CD4-positive, alpha-beta T cell treated with Interleukin-17A for 4 hours (primary cell): Measurements from ENCODE around the gene PLD4.

Source experiments
- DNase-seq: peaks from one replicate; pipeline ENCODE4 v3.0.0-alpha.2; 2020; ENCODE audit warnings: mixed read lengths

The PLD4 gene

DNA sequence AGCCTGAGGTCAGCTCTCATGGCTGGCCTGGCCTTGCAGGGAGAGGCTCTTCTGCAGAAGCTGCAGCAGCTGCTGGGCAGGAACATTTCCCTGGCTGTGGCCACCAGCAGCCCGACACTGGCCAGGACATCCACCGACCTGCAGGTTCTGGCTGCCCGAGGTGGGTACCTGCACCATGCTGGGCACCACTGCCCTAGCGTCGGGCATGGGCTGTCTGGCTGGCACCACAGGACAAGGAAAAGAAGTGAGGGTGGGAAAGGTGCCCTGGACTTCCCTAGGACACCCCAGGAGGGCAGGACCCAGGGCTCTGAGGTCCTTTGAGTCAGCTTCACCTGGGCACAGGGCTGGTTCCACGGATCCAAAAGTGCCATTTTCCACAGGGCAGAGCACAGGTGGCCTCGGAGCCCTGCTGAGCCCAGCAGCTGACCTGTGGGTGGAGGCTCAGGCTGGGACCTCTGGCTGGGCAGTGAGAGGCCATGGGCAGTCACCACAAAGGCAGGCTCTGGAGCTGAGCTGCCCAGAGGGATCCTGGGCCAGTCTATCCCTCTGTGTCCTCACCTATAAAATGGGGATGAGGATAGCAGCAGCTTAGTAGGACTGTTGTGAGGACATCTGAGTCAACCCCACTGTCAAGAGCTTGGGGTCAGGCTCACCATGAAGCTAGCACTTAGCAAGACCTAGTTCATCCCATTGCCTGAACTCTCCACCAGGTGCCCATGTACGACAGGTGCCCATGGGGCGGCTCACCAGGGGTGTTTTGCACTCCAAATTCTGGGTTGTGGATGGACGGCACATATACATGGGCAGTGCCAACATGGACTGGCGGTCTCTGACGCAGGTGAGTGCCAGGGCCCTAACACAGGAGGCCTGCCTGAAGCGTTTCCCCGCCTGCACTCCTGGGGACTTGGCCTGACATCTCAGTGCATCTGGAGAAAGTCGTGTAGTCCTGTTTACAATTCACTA, 4.9 kb downstream of the PLD4 start:
- no peak for DNase-seq

DNA sequence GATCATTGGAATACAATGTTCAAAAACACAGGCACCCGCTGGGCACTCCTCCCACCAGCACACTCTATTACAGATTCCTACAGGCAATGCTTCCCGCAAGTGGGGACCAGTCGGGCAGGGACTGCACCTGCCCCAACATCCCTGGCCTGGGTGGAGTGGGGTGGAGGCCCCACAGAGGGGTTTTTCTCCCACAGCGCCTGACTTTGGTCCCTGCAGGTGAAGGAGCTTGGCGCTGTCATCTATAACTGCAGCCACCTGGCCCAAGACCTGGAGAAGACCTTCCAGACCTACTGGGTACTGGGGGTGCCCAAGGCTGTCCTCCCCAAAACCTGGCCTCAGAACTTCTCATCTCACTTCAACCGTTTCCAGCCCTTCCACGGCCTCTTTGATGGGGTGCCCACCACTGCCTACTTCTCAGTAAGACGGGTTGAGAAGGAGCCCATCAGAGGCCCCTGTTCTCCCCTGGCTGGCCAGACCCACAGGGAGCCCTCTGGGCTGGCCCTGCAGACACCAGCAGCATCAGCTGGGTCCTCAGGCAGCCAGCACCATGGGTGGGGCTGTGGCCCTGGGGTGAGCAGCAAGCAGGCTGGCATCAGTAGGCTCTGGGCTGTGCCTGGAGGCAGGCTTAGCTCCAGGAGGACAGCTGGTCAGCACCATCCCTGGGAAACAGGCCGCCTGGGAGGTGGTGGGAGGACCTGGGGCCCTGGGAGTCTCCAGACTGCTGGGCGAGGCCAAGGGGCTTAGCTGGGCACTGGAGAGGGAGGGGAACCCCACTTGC, 6.0 kb downstream of the PLD4 start:
- DNase-seq, result no peak

DNA sequence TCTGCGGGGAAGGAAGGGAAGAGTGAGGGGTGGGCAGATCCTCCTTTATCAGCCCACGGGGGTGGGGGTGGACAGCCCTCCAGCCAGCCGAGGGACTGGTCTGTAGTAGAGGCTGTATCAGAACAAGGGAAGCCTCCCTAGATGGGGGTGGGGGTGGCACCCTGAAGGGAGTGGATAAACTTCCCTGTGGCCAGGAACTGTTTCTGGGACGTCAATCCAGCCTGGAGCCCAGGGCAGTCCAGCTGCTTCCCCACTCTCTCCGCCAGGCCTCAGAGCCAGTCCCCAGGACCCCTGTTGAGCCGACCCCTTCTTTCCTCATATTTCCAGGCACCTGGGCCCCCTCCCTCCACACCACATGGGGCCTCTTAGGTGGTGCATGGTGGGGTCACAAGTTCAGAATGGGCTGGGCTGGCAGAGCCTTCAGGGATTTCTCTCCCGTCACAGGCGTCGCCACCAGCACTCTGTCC, 6.7 kb downstream of the PLD4 start:
- no peak for DNase-seq

DNA sequence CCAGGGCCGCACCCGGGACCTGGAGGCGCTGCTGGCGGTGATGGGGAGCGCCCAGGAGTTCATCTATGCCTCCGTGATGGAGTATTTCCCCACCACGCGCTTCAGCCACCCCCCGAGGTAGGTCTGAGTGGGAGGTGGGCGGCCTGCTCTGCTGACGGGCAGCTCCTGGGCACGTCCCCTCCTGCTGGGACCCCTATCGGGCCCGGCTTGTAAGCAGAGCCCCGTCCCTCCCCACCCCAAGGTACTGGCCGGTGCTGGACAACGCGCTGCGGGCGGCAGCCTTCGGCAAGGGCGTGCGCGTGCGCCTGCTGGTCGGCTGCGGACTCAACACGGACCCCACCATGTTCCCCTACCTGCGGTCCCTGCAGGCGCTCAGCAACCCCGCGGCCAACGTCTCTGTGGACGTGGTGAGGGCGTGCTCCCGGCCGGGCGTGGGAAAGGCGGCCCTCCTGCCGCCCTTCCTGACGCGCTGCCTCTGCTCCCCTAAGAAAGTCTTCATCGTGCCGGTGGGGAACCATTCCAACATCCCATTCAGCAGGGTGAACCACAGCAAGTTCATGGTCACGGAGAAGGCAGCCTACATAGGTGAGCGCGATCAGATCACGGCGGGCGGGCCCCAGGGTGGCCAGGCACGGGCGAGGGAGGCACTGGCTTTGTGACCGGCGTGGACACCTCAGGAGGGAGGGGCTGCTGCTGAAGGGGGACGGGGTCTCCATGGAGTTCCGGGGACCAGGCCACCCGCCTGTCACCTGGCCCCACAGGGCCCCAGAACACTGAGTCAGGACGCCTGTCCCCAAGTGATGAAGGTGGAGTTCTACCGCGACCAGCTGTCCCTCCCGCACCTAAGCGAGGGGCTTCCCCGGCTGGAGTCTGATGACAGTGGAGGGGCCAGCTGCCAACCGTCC, 7.3 kb downstream of the PLD4 start:
- DNase-seq, result no peak

DNA sequence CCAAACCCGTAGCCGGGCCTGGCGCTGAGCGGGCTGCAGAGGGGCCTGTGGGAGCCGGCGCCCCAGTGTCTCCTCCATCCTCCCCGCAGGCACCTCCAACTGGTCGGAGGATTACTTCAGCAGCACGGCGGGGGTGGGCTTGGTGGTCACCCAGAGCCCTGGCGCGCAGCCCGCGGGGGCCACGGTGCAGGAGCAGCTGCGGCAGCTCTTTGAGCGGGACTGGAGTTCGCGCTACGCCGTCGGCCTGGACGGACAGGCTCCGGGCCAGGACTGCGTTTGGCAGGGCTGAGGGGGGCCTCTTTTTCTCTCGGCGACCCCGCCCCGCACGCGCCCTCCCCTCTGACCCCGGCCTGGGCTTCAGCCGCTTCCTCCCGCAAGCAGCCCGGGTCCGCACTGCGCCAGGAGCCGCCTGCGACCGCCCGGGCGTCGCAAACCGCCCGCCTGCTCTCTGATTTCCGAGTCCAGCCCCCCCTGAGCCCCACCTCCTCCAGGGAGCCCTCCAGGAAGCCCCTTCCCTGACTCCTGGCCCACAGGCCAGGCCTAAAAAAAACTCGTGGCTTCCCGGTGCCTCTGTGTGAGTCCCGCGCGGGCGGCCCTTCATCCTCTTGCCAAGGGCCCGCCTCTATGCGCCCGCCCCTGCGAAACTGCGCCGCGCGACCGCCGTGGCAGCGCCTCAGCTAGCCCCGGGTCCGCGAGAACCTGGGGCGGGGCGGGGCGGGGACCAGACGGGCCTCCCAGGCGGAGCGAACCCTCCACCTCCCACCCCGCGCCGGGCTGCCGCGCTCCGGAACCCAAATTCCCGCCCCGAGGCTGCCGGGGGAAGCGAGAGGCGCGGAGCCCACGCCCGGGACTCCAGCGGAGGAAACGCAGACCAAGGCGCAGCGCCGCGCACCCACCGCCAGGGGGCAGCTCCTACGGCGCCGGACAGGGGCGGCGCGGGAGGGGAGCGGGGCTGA, 8.3 kb downstream of the PLD4 start:
- peak; percentile 89 for DNase-seq

DNA sequence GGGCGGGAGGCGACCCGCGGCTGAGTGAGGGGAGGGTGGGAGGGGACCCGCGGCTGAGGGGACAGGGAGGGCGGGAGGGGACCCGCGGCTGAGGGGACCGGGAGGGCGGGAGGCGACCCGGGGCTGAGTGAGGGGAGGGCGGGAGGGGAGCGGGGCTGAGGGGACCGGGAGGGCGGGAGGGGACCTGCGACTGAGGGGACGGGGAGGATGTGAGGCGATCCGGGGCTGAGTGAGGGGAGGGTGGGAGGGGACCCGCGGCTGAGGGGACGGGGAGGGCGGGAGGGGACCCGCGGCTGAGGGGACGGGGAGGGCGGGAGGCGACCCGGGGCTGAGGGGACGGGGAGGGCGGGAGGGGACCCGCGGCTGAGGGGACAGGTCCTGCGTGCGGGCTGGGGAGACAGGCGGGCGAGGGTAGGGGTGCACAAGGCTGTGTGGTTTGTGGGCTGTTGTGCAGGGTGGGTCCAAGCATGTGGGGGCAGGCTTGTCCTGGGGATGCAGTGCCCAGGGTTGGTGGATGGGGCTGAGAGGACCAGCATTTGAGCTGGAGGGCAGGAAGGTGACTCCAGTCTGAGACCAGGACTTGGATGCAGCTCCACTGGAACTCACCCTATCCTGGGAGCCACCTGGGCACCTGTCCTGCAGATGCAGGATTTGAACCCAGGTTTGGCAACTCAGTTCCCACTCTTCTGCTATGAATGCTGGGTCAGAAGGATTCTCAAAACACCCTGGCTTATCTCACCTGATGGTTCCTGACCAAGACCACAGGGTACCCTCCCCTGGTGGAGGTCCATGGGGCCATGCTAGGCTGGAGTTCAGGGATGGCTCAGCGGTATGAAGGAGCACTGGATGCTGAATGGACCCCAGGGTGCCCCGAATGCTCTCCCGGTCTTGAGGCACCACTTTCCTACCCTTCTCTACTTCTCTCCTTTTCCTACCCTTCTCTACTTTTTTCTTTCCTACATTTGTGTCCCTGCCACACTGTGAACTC, 9.4 kb downstream of the PLD4 start:
- DNase-seq, result peak; percentile 9

DNA sequence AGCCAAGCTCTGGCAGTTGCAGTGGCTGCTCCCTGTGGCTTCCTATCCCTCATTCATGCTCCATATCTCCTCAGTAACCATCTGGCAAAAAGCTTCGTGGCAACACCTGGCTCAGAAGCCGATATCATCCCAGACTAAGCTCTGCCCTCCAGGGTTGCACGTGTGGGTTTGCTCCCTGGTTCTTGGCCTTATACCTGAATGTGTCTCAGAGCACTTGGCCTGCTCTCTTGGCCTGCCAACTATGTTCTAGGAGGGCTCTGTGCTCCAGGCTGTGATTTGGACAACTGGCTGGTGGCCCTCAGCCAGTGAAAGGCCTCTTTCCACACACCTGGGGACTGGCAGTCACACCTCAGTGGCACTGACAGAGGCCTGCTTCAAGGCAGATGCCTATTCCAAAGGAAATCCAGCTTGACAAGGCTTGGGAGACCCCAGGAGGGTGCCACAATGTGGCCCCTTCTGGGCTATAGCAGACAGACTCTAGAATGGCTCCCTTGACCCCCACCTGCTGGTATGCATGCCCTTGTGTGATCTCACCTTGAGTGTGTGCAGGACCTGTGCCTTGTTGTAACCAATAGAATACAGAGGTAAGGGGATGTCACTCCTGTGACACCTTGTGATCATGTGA, 10.5 kb downstream of the PLD4 start:
- DNase-seq, result no peak

DNA sequence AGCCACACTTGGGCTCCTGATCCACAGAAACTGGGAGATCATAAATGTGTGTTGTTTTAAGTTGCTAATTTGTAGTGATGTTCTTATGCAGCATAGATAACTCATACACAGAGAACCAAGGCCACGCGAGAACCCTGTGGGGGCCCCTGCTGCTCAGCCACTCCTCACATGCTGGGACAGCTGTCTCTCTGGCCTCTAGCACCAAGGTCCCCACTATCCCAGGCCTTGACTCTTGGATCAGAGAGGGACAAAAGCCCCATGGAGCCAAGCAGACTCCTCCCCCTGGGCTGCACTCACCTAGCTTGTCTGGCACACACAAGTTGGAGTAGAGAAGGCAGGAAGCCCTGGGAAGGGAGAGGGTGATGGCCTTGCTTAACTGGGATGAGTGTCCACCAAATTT, 11.3 kb downstream of the PLD4 start:
- DNase-seq, result no peak

DNA sequence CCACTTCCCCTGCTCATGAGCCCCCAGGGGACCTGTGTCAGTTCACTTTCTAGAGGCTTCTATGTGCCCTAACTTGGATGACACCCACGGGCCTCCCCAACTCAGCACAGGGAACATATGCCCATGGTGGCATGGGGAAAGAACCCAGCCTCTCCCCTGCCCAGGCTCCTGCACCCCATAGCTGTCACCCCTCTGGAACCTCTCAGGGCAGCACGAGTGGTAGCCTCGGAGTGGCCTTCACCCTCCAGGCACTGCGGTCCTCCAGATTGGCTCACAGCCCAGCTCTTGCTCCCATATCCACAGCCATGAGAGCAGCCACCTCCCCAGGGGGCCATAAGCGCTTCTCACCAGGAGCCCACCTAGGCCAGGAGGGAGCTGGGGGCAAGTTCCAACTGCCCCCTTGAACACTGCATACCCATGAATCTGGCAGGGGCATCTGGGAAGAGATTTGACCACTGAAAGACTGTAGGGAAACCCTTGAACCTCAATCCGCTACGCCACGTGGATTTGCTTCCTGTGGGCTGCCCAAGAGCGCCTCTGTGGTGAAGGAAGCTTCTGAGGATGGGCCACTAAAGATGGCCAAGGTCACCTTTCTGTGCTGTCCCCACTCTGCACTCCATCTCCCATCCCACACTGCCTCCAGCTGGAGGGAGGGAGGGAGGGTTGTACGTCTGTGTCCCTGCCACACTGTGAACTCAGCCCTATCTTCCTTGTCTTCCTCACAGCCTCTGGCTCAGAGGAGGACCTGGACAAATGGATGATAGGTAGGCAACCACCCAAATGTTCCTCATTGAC, 11.9 kb downstream of the PLD4 start:
- DNase-seq, result no peak

DNA sequence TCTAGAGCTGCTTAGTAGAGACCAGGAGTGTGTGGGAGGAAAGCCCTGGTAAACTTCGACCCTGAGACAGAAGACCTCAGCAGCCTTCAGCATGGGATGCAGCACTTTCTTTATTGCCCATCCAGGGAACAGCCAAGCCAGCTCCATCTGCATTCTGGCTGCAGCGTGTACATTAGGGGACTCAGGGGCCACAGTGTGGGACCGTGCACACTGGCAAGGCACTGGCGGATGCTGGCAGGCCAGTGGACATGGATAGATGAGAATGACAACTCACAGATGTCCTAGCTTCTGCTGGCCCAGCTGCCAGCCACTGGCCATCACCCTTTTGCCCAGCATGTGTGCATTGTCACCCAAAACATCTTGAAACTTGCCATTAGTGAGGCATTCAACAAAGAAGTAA, 12.5 kb downstream of the PLD4 start:
- DNase-seq, result no peak

DNA sequence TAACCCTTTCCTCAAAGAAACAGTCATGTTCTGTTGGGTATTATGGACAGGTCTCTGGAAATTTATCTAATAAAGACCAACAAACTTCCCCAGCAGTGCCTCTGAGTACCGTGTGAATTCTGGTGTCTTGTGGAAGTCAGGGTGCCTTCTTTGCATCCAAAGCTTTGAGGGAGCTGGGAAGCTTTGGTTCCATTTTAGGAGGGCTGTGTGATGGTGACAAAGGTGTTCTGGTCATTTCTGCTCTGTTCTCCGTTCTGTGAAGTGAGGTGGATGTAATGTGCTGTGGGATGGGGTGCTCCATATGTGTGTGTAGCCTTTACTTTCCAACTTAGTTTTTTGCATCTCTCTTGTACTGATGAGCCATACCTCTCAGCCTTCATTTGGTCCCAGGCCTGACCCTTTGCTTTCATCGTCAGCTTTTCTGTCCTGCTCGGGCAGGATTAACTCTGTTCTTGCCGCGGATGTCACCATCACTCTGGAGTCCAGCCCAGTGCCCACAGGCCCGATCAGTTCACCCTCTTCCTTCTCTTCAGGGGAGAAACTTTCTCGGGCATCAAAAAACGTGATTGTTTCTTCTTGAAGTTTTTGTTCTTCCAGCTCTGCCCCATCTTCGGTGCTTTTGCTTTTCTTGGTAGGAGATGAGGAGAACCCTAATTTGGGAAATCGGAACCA, 13.2 kb downstream of the PLD4 start:
- DNase-seq, result no peak

DNA sequence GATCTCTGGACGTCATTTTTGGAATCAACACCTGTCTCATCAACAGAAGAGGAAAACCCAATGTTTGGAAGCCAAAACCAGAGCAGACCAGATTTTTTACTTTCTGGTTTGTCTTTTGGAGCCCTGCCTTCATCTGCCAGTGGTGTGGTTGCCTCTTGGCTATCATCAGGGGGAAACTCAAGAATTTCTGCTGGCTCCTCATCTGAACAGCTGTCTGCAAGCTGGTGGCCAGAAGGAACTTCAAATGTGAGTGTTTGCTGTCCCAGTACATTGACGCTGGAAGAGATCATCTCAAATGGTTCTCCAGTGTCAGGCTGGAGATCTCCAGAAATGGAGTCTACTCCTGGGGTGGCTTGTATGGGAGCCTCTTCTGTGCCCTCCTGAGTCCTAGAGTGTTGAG, 13.8 kb downstream of the PLD4 start:
- DNase-seq, result no peak

DNA sequence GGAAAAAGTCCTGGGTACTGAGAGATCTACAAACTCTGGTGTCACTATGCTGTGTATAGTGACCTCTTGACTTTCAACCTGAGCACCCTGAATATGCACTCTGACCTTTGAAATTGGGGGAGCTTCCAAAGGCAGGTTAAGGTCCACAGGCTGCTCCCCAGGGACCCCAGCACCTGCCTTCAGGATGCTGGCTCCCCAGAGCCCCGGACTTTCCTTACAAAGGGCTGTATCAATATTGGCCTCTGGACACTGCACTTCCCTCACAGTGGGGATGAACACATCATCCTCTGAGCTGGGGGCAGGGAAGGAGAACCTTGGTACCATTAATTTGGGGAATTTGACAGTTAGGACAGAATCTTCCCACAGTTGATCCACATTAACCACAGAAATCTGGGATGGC, 14.3 kb downstream of the PLD4 start:
- no peak for DNase-seq

DNA sequence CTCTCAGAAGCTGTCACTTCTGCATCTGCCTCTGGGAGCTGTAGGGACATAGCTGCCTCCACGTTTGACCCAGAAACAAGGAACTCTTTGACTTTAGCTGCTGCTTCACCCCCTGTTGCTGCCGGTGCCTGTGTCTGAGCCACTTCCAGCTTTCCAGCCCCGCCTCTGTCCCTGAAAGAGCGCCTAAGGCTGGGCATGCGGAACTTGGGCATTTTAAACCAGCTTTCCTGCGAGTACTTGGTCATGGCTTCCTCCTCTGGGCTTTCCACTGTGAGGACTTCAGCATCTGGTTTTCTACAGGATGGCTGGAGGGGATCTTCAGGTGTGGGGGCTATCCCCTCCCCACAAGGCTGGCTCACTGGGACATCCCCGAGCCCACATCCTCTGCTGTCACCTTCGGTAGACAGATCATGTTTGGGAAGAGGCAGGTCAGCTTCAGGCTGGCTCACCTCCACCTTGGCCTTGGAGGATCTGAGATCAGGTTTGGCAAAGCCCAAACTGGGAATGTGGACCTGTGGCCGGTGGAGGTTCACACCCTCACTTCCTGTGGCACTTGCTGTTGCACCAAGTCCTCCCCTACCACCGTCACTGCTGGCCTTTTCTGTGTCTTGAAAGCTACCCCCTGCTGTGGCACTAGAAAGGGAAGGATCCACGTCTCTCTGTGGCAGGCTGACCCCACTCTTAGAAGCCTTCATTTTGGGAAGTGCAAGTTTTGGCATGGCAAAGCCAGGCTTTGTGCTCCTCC, 15.2 kb downstream of the PLD4 start:
- DNase-seq, result no peak

DNA sequence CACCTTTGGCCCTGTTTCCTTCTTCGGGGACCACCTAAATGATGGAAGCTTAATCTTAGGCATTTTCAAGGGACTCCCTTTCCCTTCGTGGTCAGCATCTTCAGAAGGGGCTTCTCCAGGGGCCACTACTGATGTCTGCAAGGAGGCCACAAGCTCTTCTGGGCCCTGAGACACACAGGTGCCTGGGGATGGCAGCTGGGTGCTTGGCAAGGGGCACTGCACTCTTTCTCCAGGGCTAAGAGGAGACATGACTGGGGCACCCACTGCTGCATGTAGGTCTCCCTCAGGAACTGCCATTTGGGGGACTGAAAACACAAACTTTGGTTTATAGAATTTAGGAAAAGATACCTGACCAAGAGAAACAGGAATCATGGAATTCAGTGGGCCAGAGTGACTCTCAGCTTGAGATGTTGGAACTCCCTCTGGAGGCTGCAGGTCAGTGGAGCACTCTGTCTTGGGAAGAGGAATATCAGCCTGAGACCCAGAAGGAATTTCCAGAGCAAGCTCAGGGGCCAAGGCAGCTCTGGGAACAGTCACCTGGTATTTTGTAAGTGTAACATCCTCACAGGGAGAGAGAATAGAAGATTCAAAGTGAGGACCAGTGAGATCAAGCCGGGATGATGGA, 16.0 kb downstream of the PLD4 start:
- DNase-seq, result no peak

DNA sequence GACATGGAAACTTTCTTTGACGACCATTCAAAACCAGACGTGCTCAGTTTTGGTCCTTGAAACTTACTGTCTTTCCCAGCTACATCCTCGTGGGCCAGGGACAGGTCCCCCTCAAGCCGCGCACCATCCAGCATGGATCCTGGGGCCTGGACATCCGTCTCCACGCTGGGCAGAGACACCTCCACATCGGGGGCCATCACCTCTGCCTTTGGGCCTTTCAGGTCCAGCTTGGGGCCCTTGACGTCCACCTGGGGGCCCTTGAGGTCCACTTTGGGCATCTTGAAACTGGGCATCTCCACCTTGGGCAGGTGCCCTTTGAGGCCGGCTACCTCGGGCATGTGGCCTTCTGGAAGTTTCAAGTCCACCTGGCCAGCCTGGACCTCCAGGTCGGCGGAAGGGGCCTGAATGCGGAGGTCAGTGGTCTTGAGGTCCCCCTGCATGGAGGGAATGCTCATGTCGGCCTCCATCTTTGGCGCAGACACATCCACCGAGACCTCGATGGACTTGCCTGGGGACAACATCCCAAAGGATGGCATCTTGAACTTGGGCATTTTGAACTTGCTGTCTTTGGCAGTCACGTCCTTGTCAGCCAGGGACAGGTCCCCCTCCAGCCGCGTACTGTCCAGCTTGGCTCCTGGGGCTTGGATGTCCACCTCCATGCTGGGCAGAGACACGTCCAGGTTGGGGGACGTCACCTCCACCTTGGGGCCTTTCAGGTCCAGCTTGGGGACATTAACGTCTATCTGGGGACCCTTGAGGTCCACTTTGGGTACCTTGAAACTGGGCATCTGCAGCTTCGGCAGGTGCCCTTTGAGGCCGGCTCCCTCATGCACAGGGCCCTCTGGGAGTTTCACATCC, 17.1 kb downstream of the PLD4 start:
- no peak for DNase-seq
